ENCODE measurements around the gene CPNE6.

CPNE6 gene

DNA sequence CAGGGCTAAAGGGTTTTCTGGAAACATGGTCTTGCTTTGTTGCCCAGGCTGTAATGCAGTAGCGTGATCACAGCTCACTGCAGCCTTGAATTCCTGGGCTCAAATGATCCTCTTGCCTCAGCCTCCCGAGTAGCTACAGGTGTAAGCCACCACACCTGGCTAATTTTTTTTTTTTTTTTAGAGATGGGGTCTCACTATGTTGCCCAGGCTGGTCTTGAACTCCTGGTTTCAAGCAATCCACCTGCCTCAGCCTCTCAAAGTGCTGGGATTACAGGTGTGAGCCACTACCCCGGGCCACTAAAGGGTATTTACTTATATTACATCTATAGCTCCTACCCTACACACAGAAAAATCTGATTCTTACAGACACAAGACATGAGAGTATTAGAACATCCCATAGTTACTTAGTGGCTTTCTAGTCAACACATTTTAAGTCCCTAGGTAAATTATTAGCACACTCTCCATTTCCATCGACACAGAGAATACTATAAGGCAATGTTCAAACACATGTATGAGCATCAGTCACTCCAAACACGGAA, 37.0 kb downstream of the CPNE6 start:
- no peak for DNase-seq

GRCh38 chr14:24110060-24110459, 38.7 kb downstream of the CPNE6 start:
- DNase-seq = no peak

- no peak for DNase-seq
Measured at GRCh38 chr14:24110523-24110922, 39.2 kb downstream of the CPNE6 start.

DNA sequence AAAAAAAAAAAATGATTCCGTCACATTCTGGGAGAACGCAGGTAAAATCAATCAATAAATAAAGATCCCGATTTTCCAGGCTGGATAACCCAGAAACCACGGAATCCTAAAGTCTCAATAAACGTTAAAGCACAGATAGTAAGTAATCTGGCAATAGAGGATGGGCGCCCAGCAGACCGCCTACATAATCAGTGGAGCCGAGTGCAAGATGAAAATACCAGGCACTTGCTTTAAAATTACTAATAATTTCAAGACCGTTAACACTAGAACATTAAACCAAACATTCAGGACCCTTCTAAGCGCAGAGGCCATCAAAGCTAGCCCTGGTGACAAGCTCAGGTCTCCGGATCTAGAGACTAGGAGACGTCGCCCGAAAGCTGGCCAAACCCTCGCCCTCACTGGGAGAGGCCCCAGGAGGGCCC, 42.0 kb downstream of the CPNE6 start:
- no peak for DNase-seq

DNA sequence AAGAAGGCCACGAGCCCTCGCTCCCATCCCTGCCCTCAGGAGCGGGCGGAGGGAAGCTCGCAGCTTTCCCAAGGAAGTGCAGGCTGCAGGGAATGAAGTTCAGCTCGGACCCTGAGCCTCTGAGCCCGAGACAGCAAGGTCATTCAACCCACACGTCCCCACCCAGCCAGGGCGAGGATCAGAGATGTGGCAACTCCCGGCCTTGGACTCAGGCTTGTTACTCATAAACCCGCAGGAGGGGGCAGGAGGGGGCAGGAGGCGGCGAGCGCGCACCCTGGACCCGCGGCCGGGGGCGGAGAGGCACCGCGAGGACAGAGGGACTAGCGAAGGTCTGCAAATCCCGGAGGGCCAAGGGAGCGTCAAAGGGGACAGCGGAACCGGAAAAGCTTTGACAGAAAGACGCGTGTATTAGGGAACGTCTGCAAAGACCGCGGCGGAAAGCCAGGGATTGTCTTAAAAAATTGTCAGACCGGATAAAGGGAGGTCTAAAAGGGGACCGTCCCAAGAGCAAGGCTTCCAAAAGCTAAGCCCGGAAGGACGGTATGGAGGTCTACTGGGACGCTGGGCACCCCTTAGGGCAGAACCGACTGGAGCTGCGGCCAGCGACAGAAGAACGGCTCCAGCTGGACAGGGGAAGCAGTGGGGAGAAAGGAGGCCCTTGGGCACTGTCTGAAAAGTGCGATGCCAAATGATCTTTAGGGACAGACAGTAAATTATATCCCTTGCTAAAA, 42.6 kb downstream of the CPNE6 start:
- DNase-seq = peak; percentile 60 to 90 (median 70)

DNA sequence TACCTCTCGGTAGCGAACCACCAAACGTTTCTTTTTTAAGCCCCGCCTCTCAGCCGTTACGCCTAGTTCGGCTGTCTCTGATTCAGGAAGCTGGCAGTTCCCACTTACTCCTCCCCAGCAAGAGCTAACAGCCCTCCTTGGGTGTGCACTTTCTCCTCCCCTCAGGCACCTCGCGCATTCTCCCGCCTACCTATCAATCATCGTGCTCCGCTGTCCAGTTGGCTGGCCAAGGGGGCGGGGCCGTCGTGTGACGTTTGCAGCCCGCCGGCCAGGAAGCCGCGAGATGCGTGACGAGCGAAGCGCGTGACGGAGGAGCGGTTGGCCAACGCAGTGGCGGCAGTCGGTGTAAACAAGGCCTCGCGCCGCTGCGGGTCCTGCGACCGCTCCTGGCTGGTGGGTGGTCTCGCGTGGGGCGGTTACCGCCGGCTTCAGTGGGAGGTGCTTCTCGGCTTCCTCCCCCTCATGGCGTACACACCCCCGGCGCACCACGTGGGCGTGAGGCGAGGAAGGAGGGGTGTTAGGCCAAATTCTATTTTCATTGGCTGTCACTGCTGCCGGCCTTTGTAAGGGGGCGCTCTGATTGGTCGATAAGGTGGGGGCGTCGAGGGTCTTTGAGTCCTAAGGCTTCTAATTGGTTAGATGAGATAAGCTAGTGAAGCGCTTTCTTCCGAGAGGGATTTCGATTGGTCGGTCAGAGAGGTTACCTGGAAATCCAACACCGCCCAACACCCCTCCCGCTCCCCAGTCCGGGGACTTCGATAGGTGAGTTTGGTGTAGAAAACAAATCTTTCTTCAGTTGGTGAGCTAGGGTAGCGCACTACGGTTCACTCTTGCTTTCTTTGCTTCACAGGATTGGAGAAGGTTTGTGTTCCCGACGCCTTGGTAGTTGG, 43.4 kb downstream of the CPNE6 start, which contains the start of the genes DCAF11 and NRL:
TSS of gene DCAF11 (plus strand) at position 246 of the 890 bp plus-strand sequence. CDS start 818 bp downstream, outside the sequence.
TSS of gene NRL (minus strand) at position 418 of the 890 bp plus-strand sequence. CDS start 32,101 bp downstream, outside the sequence.
- peak; percentile 98 to 100 (median 98) for DNase-seq

- DNase-seq = no peak
Measured at GRCh38 chr14:24115422-24116127, 44.2 kb downstream of the CPNE6 start.

- no peak for DNase-seq
Measured at GRCh38 chr14:24116128-24116814, 44.9 kb downstream of the CPNE6 start.

GRCh38 chr14:24117179-24117578, 45.8 kb downstream of the CPNE6 start:
- DNase-seq = no peak

GRCh38 chr14:24119691-24120090, 48.3 kb downstream of the CPNE6 start:
- no peak for DNase-seq

DNA sequence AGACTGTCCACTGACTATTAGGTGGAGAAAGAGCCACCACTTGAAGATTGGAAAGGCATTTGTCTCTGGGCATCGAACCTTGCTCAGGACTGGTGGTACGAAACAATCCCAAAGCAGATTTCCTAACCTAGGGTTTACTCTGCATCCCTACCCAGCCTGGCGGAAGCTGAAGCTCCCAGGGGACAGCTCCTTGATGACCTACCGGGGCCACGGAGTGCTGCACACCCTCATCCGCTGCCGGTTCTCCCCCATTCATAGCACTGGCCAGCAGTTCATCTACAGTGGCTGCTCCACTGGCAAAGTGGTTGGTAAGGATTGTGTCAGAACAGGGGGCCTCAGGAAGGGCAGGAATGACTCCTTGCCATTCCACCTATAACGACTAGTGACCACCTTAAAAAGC, 49.8 kb downstream of the CPNE6 start:
- no peak for DNase-seq

- no peak for DNase-seq
Measured at GRCh38 chr14:24122416-24122815, 51.1 kb downstream of the CPNE6 start.

- no peak for DNase-seq
Measured at GRCh38 chr14:24122898-24123297, 51.5 kb downstream of the CPNE6 start.

DNA sequence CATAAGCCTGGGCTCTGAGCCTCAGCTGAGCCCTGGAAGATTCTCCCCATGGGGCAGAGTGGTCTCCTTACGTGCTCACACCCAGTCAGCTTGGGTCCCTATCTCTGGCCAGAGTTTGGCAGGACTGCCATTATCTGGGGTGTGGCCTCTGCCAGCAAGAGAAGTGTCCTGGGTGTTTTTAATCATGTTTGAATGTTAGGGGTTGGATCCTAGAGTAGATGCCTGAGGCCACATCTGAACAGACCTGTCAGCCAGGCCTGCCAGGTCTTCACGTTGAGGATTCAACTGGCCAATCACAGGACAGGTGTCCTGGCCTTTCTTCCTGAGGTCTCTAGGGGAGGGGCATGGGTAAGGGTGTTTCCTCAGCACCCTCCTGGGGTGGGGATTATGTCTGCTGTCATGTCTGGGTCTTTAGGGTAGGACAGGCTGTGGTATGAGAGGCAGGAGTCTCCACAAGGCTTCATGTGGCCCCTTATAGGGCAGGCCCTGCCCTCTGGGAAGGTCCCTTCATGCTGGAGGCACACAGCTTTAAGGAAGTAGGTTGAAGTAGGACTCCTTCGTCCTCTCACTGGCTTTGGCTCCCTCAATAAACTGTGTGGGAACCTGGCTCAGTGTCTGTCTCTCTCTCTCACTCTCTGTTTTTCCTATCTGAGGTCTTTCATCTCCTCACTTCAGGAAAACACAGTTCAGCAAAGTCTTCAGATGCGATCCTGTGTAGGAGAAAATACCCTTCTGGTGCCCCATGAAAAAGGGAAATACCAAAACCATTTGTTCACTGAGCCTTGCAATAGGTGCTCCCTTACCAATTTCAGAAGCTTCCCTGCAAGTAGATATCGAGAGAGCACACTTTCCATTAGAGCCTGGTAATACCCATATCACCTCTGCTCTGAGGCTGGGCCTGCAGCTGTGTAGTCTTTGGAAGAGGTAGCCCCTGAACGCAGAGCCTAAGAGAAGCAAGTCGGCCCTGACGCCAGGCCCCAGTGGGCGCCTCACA, 52.4 kb downstream of the CPNE6 start:
- no peak for DNase-seq

- no peak for DNase-seq
Measured at GRCh38 chr14:24126939-24127338, 55.6 kb downstream of the CPNE6 start.

GRCh38 chr14:24127673-24128072, 56.3 kb downstream of the CPNE6 start:
- no peak for DNase-seq

All from T-helper 1 cell (primary cell).